ENCODE data around the gene TGFBR3. TPM values are rescaled to one million over a fixed set of nuclear protein-coding genes. Genes with fewer than 3 reads are reported as not detected.

The TGFBR3 gene
- total RNA-seq, 1 donor from 2014 or later = 36.3 TPM

DNA sequence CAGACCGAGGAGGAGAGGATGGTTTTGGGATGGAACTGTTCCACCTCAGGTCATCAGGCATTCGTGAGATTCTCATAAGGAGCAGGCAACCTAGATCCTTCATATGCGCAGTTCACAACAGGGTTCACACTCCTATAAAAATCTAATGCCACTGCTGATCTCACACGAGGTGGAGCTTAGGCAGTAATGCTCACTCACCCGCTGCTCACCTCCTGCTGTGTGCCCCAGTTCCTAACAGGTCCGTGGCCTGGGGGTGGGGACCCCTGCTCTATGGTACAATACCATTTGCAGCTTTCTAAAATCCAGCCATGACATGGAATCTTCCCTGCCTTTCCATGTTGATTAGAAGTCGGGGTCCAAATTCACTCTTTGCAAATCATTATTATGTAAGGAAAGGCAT, 72.1 kb downstream of the TGFBR3 start:
- DNase-seq (ENCODE audit: missing footprints) (no peak), ATAC-seq (no peak)

DNA sequence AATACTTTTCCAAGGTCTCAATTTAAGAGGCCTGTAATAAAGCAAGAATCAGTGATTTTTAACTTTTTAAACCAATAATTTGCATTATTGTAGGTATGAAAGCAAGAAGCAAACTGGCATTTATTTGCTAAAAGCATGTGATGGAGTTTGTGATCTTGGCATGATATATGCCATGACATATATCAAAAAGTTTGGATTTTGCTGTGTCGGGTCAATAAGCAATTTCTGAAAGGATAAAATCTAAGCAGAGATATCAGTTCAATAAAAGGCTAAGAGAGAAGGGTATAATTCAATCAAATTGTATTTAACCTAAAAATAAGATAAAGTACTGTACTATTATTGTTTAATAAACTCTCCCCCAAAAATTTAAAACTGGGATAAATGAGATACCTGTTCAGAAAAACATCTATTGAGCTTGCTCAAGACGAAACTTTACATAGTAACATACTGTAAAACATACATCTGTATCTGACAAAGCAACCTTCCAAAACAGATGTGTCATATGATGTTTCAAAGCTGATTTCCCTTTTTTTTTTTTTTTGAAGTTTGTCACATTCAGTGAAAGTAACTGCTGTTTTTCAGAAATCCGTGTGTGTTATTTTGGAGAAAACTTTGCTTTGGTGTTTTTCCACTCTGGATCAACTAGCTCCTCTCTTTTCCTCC, 74.5 kb downstream of the TGFBR3 start:
- ATAC-seq (no peak), DNase-seq (ENCODE audit: missing footprints) (no peak)
- intact Hi-C loops (cut with DNase I) = no loop called here

More for the DNA sequence above, 72.1 kb downstream of the TGFBR3 start:
- intact Hi-C loops (cut with DNase I) = no loop called here

DNA sequence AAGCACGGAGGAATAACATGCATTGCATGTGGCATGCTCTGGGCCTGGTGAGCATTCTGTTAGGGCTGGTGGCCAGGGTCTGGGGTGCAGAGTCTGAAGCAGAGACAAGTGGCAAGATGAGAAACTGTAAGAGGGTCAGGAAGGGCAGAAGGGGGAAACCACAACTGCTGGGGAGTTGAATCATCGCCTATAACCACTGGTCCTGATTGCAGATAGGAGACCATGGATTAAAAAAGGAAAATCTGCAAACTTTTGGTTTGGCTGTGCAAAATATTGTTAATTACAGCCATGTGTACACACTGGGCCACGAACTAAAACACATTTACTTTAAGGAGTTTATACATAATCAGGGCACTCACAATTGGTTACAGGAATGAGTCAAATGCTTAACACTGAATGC, 76.6 kb downstream of the TGFBR3 start:
- intact Hi-C loops (cut with DNase I) = no loop called here
- ATAC-seq = no peak

DNA sequence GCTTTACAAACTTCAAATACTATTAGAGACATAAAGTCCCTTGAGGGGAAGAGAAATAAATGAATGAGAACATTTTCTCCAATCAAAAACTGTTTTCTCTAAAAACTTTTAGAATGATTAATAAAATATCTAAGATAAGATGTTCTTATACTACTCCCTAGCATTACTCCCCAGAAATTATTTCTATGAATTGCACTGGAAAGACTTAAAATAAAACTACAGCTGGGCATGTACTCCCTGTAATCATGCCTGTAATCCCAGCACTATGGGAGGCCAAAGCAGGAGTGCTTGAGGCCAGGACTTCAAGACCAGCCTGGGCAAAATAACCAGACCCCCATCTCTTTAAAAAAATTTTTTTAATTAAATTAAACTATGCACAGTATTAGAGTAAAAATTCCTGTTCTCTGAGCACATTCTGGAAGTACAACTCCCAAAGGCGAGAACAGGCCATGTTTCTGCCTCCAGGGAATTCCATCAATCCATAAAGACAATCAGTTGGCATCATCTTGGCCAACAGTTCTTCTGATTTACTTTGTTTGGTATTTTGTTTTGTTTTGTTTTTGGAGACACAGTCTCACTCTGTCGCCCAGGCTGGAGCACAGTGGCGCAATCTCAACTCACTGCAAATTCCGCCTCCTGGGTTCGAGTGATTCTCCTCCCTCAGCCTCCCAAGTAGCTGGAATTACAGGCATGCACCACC, 77.9 kb downstream of the TGFBR3 start:
- intact Hi-C loops (cut with DNase I) = no loop called here
- ATAC-seq = no peak

More for the DNA sequence above, 76.6 kb downstream of the TGFBR3 start:
- no peak for DNase-seq (ENCODE audit: missing footprints)

DNA sequence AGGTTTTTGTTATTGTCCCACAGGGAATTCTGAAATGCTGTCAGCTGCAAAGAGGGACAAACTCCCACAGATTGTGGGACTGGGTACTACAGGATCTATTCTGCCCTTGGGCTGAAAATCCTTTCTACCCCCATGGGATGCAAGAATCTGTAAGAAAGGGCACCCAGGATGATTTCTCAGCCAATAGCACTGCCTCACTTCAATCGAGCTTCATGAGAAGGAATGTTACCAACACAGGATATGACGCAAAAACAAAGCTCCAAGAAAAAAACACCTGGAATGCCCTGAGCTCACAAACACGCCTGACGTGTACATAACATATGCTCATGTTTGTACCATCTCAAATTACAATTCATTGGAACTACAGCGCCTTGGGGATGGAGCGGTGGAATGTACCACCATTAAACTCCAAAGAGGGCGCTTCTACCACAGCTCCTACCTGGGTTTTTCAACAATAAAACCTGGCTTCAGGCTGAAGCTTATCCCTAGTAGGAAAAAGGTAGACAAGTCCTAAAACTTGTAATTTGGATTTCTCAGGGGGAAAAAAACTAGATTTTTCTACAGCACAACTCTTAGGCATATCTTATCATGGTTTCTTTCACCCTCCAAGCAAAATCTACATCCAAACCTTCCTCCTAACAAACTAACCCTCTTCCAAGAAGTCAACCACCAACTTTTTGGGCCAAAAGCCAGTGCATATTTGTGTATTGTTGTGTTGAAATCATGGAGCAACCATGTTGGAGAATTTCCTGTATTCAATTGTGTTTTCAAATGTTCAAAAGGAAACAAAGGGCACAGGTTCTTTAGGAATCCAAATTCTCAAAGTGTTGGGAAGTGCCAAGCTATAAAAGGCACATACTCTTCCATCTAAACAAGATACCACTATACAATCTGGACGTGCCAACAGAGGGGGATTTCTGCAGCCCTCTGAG, 78.9 kb downstream of the TGFBR3 start:
- intact Hi-C loops (cut with DNase I) = no loop called here
- DNase-seq (ENCODE audit: missing footprints) = no peak

More for the DNA sequence above, 77.9 kb downstream of the TGFBR3 start:
- no peak for DNase-seq (ENCODE audit: missing footprints)

DNA sequence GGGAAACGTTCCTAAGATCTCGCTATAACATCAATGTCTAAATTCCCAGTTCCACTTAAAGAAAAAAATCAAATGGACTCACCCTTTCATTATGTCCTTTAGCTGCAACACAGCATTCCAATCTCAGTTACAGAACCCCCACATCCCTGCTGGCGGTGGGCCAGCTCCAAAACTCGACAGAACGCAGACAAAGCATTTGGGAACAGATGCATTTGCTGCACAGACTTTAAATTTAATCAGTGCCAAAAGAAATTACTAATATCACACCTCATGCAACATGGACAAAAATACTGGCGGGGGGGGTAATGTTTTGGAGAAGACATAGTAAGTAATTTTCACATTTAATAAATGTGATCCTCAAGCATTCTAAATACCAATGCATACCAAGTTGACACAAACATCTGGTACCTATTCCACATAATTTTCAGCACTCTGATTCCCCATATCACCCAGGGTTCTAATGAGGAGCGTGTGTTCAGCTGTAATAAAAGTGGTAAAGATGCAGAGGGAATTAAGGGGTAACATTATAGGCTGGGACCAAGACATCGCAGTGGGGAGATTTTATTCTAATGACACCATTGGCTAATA, 79.7 kb downstream of the TGFBR3 start:
- ATAC-seq (no peak), DNase-seq (ENCODE audit: missing footprints) (no peak)
- intact Hi-C loops (cut with DNase I) = no loop called here

More for the DNA sequence above, 78.9 kb downstream of the TGFBR3 start:
- ATAC-seq = no peak

DNA sequence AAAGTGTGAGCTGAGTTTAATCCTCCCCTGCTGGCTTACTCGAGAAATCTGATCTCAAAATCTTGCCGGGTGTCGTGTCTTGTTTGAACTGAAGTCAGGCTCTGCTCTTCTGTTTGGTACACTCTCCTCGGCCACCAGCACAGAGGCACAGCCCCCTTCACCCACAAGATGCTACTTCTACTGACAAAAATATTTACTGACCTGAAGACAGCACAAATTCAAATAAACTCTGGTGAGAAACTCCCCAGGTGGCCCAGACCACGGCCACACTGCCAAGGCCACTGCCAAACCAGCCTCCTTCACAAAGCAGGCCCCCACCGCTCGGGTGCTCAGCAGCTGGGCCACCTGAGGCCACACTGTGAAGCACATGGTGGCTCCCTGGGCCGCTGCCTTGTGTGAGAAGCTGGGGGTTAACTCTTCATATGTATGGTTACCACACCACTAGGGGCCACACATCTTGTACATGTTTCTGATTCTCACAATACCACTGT, 80.6 kb downstream of the TGFBR3 start:
- intact Hi-C loops (cut with DNase I) = no loop called here
- ATAC-seq = no peak
- DNase-seq (ENCODE audit: missing footprints) = no peak

DNA sequence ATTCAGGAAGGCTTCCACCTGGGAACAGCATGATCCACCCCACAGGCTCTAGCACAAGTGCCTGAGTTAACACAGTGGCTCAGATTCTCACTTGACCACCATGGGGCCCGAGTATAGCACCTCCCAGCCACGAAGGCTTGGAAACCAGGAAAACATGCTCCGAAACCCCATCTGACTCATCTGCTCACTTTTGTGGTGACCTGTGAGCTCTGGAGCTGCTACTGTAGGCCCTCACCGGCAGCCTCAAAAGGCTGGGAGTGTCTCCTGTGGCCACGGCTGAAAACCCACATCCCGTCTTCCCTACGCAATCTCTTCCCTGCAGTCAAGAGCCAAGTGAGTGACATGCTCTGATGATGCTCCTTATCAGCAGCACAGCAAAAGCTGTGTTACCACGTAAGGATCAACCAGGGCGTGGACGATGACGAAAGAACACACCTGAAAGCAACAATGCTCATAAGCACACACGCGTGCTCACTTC, 81.4 kb downstream of the TGFBR3 start:
- intact Hi-C loops (cut with DNase I) = no loop called here
- DNase-seq (ENCODE audit: missing footprints) = no peak
- ATAC-seq = no peak

DNA sequence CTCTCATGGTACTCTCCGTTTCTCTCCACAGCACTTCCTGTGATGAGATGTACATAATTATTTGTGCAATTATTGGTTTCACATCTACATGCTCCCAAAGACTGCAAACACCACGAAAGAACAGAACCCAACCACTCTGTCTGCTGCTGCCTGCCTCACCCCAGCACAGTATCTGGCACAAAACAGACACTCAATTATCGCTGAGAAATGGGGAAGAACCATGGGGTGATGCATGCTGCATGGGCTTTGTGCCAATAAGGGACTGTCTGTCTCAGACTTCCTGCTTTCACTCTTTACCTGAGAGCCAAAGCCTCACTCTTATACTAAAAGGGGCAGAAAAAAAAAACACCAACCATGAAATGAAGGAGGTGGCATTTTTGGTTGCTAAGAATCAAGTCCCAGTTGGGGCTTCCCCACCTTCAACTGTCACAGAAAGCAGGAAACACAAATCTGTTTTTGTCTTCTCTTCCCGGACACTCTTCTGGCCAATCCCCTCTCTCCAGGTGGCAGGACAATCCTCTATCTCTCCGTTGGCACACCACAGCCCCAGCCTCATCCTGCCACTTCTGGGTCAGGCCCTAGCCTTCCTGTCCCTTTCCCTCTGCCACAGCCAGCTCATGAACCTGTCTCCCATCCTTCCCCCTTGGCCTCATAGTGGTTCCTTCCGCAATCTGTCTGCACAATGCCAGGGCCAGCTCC, 82.0 kb downstream of the TGFBR3 start:
- intact Hi-C loops (cut with DNase I) = no loop called here
- no peak for ATAC-seq
- no peak for DNase-seq (ENCODE audit: missing footprints)

DNA sequence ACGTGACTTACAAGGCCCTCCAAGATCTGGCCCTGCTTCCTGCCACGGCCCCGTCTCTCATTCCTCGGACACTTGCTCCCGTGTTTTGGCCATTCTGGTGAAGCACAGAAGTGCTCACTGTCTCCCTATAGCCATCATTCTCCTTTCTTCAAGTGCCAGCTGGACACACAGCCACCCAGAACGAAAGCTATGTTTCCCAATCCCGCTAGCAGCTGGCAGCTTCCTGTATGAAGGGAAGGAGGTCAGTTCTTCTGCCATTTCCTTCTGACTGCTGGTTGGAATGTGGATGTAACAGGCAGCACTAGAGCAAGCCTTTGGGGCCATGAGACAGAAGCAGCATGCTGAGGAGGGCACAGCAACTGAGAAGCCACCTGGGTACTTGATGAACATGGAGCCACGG, 82.8 kb downstream of the TGFBR3 start:
- ATAC-seq = peak; percentile 10
- intact Hi-C loops (cut with DNase I) = no loop called here

DNA sequence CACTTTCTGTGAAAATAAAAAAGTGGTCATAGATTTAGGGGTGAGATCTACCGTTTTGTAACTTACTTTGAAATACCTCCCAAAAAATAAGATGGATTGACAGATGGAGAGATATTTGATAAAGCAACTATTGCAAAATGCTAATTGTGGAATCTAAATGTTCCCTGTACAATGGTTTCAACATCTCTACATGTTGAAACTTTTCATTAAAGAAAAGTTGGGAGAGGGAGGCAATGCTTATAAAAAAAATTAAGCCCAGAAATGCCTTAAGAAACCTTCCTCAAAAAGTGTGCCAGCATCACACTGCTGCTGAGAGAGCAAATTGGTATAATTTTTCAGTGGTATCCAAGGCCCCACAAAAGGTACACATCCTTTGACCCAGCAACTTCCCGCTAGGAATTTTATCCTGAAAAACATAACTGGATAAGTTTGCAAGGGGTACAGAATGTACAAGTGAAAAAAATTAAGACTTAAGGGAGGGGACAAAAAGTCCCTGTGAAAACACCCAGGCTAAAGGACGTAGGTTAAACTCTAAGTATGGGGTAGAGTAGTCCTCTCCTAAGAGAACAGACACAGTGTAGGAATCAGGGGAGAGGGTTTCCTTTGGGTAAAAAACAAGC, 84.3 kb downstream of the TGFBR3 start:
- intact Hi-C loops (cut with DNase I) = no loop called here
- no peak for DNase-seq (ENCODE audit: missing footprints)
- no peak for ATAC-seq

More for the DNA sequence above, 82.8 kb downstream of the TGFBR3 start:
- DNase-seq (ENCODE audit: missing footprints) = no peak

DNA sequence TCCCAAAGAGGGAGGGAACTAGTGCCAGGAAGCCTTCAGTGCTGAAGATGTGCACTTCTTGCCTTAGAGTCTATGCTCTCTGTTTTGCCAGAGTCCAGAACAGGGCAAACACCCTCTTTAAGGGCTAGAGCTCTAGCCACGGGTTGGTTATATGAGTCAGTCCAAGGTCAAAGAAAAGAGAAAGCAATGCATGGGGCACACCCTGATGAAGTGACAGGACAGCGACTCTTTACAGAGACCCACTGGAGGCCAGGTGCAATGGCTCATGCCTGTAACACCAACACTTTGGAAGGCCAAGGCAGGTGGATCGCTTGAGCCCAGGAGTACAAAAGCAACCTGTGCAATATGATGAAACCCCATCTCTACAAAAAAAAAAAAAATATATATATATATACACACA, 86.1 kb downstream of the TGFBR3 start:
- intact Hi-C loops (cut with DNase I) = loop anchor here (5.0 to 10.0 kb wide), 4 partner anchors 58 to 127 kb away; partner anchors contain the start of gene TGFBR3
- no peak for ATAC-seq
- no peak for DNase-seq (ENCODE audit: missing footprints)

DNA sequence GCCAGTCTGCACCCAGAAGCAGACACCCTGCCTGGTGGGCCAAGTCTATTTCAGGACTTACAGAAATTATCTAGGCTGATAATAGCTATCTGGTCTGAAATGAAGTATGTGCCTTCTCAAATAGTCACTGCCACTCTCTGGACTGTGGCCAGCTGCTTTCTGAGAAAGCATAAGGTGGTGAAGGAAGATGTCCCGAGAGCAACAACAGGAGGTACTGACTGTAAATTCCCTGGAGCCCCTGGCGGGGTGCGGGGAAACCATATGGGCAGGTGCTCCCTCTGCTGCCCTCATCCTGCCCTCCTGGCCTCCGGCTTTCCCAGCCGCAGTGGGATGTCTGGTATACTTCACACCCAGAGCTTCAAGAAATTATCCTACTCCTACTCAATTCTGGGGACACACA, 86.8 kb downstream of the TGFBR3 start:
- ATAC-seq (peak; percentile 41), DNase-seq (ENCODE audit: missing footprints) (no peak)
- intact Hi-C loops (cut with DNase I) = loop anchor here (5.0 to 10.0 kb wide), 4 partner anchors 57 to 128 kb away; partner anchors contain the start of gene TGFBR3

DNA sequence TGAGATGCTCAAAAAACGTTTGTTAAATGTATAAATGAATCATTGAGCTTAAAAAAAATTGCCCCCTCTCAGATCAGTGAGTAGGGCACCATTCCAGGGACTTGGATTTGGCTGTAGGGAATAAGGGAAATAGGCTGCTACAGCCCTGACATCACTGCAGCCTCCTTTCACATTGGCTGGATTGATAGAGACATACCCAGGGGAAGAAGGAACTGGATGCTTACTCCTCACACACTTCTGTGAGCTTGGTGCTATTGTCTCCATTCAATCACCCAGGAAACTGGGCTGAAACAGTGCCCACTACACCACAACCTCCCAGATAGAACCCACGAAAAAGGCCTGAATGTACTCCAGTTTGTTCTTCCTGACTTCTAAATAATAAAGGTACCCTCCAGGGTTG, 87.2 kb downstream of the TGFBR3 start:
- DNase-seq (ENCODE audit: missing footprints) = no peak
- intact Hi-C loops (cut with DNase I) = loop anchor here (5.0 to 10.0 kb wide), 4 partner anchors 56 to 129 kb away; partner anchors contain the start of gene TGFBR3
- ATAC-seq = peak; percentile 54

DNA sequence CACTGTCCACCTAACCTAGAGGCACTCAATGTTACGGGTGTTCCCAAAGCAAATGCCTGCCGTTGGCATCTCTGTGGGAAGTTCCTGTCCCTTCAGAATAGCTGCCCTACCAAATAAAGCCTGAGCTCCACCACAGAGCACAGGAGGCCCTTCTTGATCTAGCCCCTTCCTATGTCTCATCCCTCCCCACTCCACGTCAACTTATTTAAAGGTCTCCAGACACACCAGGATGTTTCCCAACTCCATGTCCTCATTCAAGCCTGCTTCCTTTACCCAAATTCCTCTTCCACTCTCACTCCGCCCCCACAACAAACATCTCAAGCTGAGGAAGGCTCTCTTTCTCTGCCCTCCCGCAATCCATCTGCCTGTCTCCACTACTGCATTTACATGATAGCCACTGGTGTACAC, 87.7 kb downstream of the TGFBR3 start:
- ATAC-seq (peak; percentile 32), DNase-seq (ENCODE audit: missing footprints) (no peak)
- intact Hi-C loops (cut with DNase I) = loop anchor here (5.0 to 10.0 kb wide), 4 partner anchors 56 to 129 kb away; partner anchors contain the start of gene TGFBR3

DNA sequence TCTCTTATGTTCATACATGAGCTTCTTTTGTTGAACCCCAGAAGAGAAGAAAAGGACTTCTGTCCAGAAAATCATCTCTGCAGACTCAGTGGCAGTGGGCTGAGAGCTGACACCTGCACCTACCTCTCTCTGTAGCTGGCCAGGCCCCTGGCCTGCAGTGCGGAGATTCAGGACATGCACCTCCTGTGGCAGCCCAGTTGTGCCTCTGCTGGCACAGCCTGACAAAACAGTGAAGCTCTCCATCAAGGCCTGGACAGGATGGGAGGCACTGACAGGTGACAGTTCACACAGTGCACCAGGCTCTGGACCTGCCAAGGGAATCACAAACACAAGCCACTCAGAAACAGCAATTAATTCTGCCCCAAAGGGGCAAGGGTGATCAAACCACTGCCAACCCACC, 88.8 kb downstream of the TGFBR3 start:
- ATAC-seq (peak; percentile 67), DNase-seq (ENCODE audit: missing footprints) (no peak)
- intact Hi-C loops (cut with DNase I) = loop anchor here (5.0 to 10.0 kb wide), 4 partner anchors 55 to 130 kb away; partner anchors contain the start of gene TGFBR3

DNA sequence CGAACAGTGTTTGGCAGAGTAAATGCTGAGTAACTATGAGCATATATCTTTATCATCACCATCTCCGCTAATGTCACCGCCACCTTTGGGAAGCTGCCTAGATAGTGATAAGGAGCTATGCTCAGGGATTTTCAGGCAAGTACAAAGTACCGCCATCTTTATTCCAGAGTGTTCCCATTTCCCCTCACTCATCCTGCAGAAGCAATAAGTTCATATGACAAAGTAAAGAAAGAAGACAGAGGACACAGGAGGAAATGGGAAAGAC, 89.6 kb downstream of the TGFBR3 start:
- DNase-seq (ENCODE audit: missing footprints) = no peak
- no peak for ATAC-seq
- intact Hi-C loops (cut with DNase I) = loop anchor here (5.0 to 10.0 kb wide), 4 partner anchors 54 to 131 kb away; partner anchors contain the start of gene TGFBR3
